ENCODE results near the gene MYMK. TPM values are rescaled to one million over a fixed set of nuclear protein-coding genes. Genes with fewer than 3 reads are reported as not detected.
A peak's percentile ranks its signal among the peaks of the same experiment; 100 is the strongest.

Gene MYMK
- total RNA-seq, 1 experiment from 2014 or later, result not detected

DNA sequence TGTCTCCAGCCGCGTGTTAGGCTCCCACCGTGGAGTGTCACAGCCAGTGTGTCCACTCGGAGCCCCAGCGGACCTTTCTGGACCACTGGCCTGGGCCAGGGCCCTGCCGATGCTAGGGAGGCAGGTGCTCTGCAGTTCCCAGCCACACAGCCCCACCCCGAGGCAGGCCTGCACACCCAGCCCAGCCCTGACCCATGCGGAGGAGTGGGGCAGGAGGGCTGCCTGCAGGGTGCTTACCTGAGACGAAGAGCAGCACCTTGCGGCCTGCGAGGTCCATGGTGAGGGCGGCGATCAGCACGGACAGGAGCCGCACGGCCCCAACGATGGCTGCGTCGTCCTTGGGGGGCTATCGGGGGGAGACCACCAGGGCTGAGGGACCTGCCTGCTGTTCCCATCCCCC, 51.0 kb downstream of the MYMK start:
- peaks cover 46% of the 10 kb centered on the region for H3K36me3 Mint-ChIP-seq (ENCODE audit: insufficient read depth, unreplicated experiment)
- H3K27me3 Mint-ChIP-seq (ENCODE audit: unreplicated experiment), result no peaks in the 10 kb centered on the region
- DNase-seq, result no peak
- no peak overlapping the region for H3K27ac Mint-ChIP-seq (ENCODE audit: unreplicated experiment)
- no TSS peak for BruUV-seq (replicated peaks)
- CTCF ChIA-PET, result no interaction called here
- intact Hi-C loops (cut with micrococcal nuclease; ENCODE audit: unreplicated experiment), result no loop called here
- H3K4me3 Mint-ChIP-seq (ENCODE audit: low read depth, unreplicated experiment), result no peak overlapping the region
- no peaks in the 10 kb centered on the region for H3K4me1 Mint-ChIP-seq (ENCODE audit: low read depth, unreplicated experiment)
- TF ChIP-seq, protein P1, sequence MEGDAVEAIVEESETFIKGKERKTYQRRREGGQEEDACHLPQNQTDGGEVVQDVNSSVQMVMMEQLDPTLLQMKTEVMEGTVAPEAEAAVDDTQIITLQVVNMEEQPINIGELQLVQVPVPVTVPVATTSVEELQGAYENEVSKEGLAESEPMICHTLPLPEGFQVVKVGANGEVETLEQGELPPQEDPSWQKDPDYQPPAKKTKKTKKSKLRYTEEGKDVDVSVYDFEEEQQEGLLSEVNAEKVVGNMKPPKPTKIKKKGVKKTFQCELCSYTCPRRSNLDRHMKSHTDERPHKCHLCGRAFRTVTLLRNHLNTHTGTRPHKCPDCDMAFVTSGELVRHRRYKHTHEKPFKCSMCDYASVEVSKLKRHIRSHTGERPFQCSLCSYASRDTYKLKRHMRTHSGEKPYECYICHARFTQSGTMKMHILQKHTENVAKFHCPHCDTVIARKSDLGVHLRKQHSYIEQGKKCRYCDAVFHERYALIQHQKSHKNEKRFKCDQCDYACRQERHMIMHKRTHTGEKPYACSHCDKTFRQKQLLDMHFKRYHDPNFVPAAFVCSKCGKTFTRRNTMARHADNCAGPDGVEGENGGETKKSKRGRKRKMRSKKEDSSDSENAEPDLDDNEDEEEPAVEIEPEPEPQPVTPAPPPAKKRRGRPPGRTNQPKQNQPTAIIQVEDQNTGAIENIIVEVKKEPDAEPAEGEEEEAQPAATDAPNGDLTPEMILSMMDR (IDR thresholded peaks at IDR 0.05; ENCODE audit: unreplicated experiment), result no peak
- no peaks in the 10 kb centered on the region for H3K9me3 Mint-ChIP-seq (ENCODE audit: low read depth, unreplicated experiment)

DNA sequence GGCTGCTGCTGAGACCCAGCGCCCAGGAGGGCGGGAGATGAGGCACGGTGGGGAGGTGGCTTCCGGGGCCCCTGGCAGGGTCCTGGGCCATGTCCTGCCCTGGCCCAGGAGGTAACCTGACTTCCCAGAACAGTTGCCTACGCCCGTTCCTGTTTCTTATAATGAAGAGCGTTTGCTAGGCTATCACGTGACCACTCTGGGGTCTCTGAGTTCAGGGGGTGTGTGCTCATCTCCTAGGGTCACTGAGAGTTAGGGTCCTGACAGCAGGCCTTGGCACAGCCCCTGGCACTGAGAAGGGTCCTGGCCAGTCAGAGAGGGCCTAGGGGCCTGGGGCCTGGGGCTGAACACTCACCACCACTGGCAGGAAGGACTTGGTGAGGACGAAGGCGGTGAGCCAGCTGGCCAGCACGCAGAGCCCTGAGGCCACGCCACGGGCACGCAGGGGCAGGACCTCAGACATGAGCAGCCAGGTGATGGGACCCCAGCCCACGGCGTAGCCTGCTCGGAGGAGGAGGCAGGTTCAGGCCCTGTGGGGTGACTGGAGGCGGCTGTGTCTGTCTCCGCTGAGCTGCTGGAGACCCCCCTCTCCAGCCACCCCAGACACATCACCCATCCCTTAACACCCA, 51.9 kb downstream of the MYMK start:
- no peaks in the 10 kb centered on the region for H3K4me1 Mint-ChIP-seq (ENCODE audit: low read depth, unreplicated experiment)
- H3K27ac Mint-ChIP-seq (ENCODE audit: unreplicated experiment), result no peak overlapping the region
- CTCF ChIA-PET, result no interaction called here
- intact Hi-C loops (cut with micrococcal nuclease; ENCODE audit: unreplicated experiment), result no loop called here
- no TSS peak for BruUV-seq (replicated peaks)
- no peaks in the 10 kb centered on the region for H3K27me3 Mint-ChIP-seq (ENCODE audit: unreplicated experiment)
- no peaks in the 10 kb centered on the region for H3K9me3 Mint-ChIP-seq (ENCODE audit: low read depth, unreplicated experiment)
- TF ChIP-seq, protein P1 (IDR thresholded peaks at IDR 0.05; ENCODE audit: unreplicated experiment), result no peak
- H3K36me3 Mint-ChIP-seq (ENCODE audit: insufficient read depth, unreplicated experiment), result peaks cover 42% of the 10 kb centered on the region
- no peak for DNase-seq
- H3K4me3 Mint-ChIP-seq (ENCODE audit: low read depth, unreplicated experiment), result no peak overlapping the region

DNA sequence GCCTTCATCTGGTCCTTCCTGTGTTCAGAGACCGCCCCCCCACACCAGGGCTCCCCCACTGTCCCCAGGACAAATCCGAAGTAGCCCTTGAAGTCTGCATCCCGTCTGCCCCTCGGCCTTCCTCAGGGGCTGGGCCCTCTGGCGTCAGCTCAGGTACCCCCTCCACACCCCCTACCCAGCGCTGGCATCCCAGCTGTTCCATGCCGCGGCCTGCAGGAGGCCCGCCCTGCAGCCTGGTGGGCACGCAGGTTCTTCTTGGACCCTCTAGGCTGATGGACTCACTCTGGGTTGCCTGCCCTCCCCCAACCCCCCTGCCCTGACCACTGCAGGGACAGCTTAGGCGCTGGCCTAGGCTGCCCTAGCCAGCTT, 52.5 kb downstream of the MYMK start:
- Mint-ChIP-seq H3K36me3 (ENCODE audit: insufficient read depth, unreplicated experiment) (peaks cover 42% of the 10 kb centered on the region), H3K4me1 (ENCODE audit: low read depth, unreplicated experiment) (no peaks in the 10 kb centered on the region), H3K27me3 (ENCODE audit: unreplicated experiment) (no peaks in the 10 kb centered on the region), H3K27ac (ENCODE audit: unreplicated experiment) (no peak overlapping the region), H3K9me3 (ENCODE audit: low read depth, unreplicated experiment) (no peaks in the 10 kb centered on the region), H3K4me3 (ENCODE audit: low read depth, unreplicated experiment) (no peak overlapping the region)
- CTCF ChIA-PET, result no interaction called here
- intact Hi-C loops (cut with micrococcal nuclease; ENCODE audit: unreplicated experiment), result no loop called here
- TF ChIP-seq, protein P1 (IDR thresholded peaks at IDR 0.05; ENCODE audit: unreplicated experiment), result no peak
- BruUV-seq (replicated peaks), result no TSS peak
- DNase-seq, result no peak

DNA sequence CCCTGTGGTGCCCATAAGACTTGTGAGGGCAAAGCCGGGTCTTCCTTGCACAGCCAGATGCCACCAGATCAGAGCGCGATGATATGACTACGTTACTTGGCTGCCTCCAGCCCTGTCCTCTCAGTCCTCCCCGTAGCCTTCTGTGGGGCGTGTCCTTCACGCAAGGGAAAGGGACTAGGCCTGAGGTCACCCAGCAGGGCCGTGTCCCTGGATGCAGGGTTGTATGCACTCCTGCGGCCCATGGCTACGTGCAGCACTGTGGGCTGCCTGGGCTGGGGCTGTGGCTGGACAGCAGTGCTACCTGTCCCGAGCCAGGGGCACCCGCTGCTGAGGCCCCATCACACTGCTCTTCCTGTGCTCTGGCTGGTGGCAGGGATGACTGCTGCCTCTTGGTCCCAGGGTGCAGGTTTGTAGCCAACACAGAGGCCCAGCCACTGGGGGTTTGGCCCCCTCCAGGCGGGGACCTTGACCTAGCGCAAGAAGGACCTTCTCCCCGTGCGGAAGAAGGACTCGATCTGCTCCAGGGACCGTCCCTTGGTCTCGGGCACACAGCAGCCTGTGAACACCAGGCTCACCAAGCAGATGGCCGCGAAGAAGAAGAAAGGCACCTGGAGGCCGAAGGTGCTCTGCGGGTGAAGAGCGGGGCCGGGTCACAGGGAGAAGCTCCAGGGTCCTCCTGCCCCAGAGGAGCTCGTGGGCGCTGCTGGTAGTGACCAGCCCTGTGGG, 53.0 kb downstream of the MYMK start:
- Mint-ChIP-seq H3K4me3 (ENCODE audit: low read depth, unreplicated experiment) (no peak overlapping the region), H3K9me3 (ENCODE audit: low read depth, unreplicated experiment) (no peaks in the 10 kb centered on the region), H3K4me1 (ENCODE audit: low read depth, unreplicated experiment) (no peaks in the 10 kb centered on the region), H3K27ac (ENCODE audit: unreplicated experiment) (no peak overlapping the region), H3K27me3 (ENCODE audit: unreplicated experiment) (no peaks in the 10 kb centered on the region), H3K36me3 (ENCODE audit: insufficient read depth, unreplicated experiment) (peaks cover 42% of the 10 kb centered on the region)
- CTCF ChIA-PET, result interaction anchor here (0.7 kb wide), 1 partner anchor 18 kb away, joined by 5 read pairs; no protein-coding TSS in a partner anchor
- DNase-seq, result no peak
- intact Hi-C loops (cut with micrococcal nuclease; ENCODE audit: unreplicated experiment), result no loop called here
- TF ChIP-seq, protein P1 (IDR thresholded peaks at IDR 0.05; ENCODE audit: unreplicated experiment), result no peak
- BruUV-seq (replicated peaks), result TSS peak; percentile 8

Measured in Calu3 (cell line).